H9 (cell line): Measurements from ENCODE around the gene DIP2C. TPM values are rescaled to one million over a fixed set of nuclear protein-coding genes. Genes with fewer than 3 reads are reported as not detected.

Experiments
- DNase-seq: peaks from one replicate; pipeline ENCODE4 v3.0.0-alpha.2; 2017
- H2AFZ ChIP-seq: one replicate; pipeline ENCODE4 v1.6.1; 2013; ENCODE audit warnings: mild to moderate bottlenecking, low read length, control low read depth, moderate library complexity
- H2AK5ac ChIP-seq: 2 replicates; pipeline ENCODE4 v1.6.1; 2013; ENCODE audit warnings: low read length, control low read depth, mixed read lengths; ENCODE audit not compliant: insufficient read length
- H2BK120ac ChIP-seq: one replicate; pipeline ENCODE4 v1.6.1; 2013; ENCODE audit warnings: low read depth, mild to moderate bottlenecking, low read length, control low read depth, inconsistent platforms; ENCODE audit not compliant: poor library complexity, severe bottlenecking
- H2BK12ac ChIP-seq: 2 replicates; pipeline ENCODE4 v1.6.1; 2013; ENCODE audit warnings: low read length, control low read depth, mixed read lengths, low read depth; ENCODE audit not compliant: insufficient read length
- H2BK15ac ChIP-seq: 2 replicates; pipeline ENCODE4 v1.6.1; 2013; ENCODE audit warnings: low read depth, low read length, control low read depth
- H2BK20ac ChIP-seq: one replicate; pipeline ENCODE4 v1.6.1; 2013; ENCODE audit warnings: low read depth, mild to moderate bottlenecking, low read length, control low read depth, inconsistent platforms; ENCODE audit not compliant: poor library complexity, severe bottlenecking
- H2BK5ac ChIP-seq: 2 replicates; pipeline ENCODE4 v1.6.1; 2013; ENCODE audit warnings: low read length, control low read depth, mixed read lengths; ENCODE audit not compliant: insufficient read length
- H3K14ac ChIP-seq: 2 replicates; pipeline ENCODE4 v1.6.1; 2013; ENCODE audit warnings: low read length, control low read depth; ENCODE audit not compliant: insufficient read depth
- H3K18ac ChIP-seq: 2 replicates; pipeline ENCODE4 v1.6.1; 2013; ENCODE audit warnings: low read depth, mild to moderate bottlenecking, mixed read lengths, low read length, control low read depth; ENCODE audit not compliant: insufficient read length
- H3K23ac ChIP-seq: 2 replicates; pipeline ENCODE4 v1.6.1; 2013; ENCODE audit warnings: low read length, control low read depth, mixed read lengths, low read depth; ENCODE audit not compliant: insufficient read length
- H3K23me2 ChIP-seq: 2 replicates; pipeline ENCODE4 v1.6.1; 2013; ENCODE audit warnings: low read depth, mild to moderate bottlenecking, mixed read lengths, low read length, control low read depth; ENCODE audit not compliant: insufficient read length, poor library complexity, severe bottlenecking
- H3K27ac ChIP-seq: 2 replicates; pipeline ENCODE4 v1.5.1; 2013; ENCODE audit warnings: low read length, control low read depth, mixed read lengths, low read depth; ENCODE audit not compliant: insufficient read length
- H3K27me3 ChIP-seq: 2 replicates; pipeline ENCODE4 v1.6.1; 2013; ENCODE audit warnings: low read length, control low read depth, inconsistent platforms; ENCODE audit not compliant: insufficient read depth
- H3K4ac ChIP-seq: 2 replicates; pipeline ENCODE4 v1.6.1; 2013; ENCODE audit warnings: low read depth, mild to moderate bottlenecking, control low read depth, inconsistent platforms, low read length, moderate library complexity
- H3K4me1 ChIP-seq: 2 replicates; pipeline ENCODE4 v1.6.1; 2013; ENCODE audit warnings: low read length, control low read depth, inconsistent platforms; ENCODE audit not compliant: insufficient read depth
- H3K4me2 ChIP-seq: 2 replicates; pipeline ENCODE4 v1.6.1; 2013; ENCODE audit warnings: low read length, control low read depth, mixed read lengths; ENCODE audit not compliant: insufficient read length, insufficient read depth
- H3K56ac ChIP-seq: 2 replicates; pipeline ENCODE4 v1.6.1; 2013; ENCODE audit warnings: low read depth, mild to moderate bottlenecking, mixed read lengths, low read length, control low read depth; ENCODE audit not compliant: insufficient read length
- H3K79me1 ChIP-seq: 2 replicates; pipeline ENCODE4 v1.6.1; 2013; ENCODE audit warnings: low read depth, mild to moderate bottlenecking, moderate library complexity, low read length, control low read depth, inconsistent platforms; ENCODE audit not compliant: insufficient read depth, poor library complexity, severe bottlenecking
- H3K79me2 ChIP-seq: 2 replicates; pipeline ENCODE4 v1.6.1; 2013; ENCODE audit warnings: low read length, control low read depth, inconsistent platforms; ENCODE audit not compliant: insufficient read depth
- H3K9ac ChIP-seq: 2 replicates; pipeline ENCODE4 v1.6.1; 2013; ENCODE audit warnings: low read length, control low read depth, mixed read lengths; ENCODE audit not compliant: insufficient read length; ENCODE audit errors: extremely low read depth
- H3K9me3 ChIP-seq: one replicate; pipeline ENCODE4 v1.6.1; 2013; ENCODE audit warnings: low read depth, low read length, inconsistent platforms; ENCODE audit not compliant: control insufficient read depth
- H3T11ph ChIP-seq: one replicate; pipeline ENCODE4 v1.6.1; 2013; ENCODE audit warnings: mild to moderate bottlenecking, low read length, control low read depth, inconsistent platforms
- H4K20me1 ChIP-seq: one replicate; pipeline ENCODE4 v1.6.1; 2013; ENCODE audit not compliant: control insufficient read depth, insufficient read length, insufficient read depth
- H4K5ac ChIP-seq: 2 replicates; pipeline ENCODE4 v1.6.1; 2013; ENCODE audit warnings: low read depth, mild to moderate bottlenecking, mixed read lengths, low read length, control low read depth; ENCODE audit not compliant: insufficient read length
- H4K8ac ChIP-seq: replicated peaks from 2 replicates; pipeline ENCODE4 v1.6.1; 2013; ENCODE audit warnings: low read length, control low read depth, mixed read lengths, low read depth; ENCODE audit not compliant: insufficient read length
- H4K91ac ChIP-seq: 2 replicates; pipeline ENCODE4 v1.6.1; 2013; ENCODE audit warnings: low read depth, mild to moderate bottlenecking, moderate library complexity, mixed read lengths, low read length, control low read depth; ENCODE audit not compliant: insufficient read length
- H3K27ac Mint-ChIP-seq, 3 experiments: 2 replicates in 2 of 3; 3 replicates in 1 of 3; pipeline ENCODE4 v1.8.0; 2020 to 2021; ENCODE audit warnings: mixed read lengths in 3 of 3, mild to moderate bottlenecking in 1 of 3, moderate library complexity in 1 of 3
- H3K27me3 Mint-ChIP-seq: 2 replicates; pipeline ENCODE4 v1.8.0; 2021; ENCODE audit warnings: low read depth, mild to moderate bottlenecking, moderate library complexity, mixed read lengths
- H3K36me3 Mint-ChIP-seq, 3 experiments: 2 replicates in 2 of 3; 3 replicates in 1 of 3; pipeline ENCODE4 v1.8.0; 2020 to 2021; ENCODE audit warnings: low read depth in 3 of 3, mixed read lengths in 3 of 3; ENCODE audit not compliant: insufficient read depth in 1 of 3
- H3K4me1 Mint-ChIP-seq, 2 experiments: 2 replicates each; pipeline ENCODE4 v1.8.0; 2020; ENCODE audit warnings: mixed read lengths in 2 of 2
- H3K4me3 Mint-ChIP-seq, 2 experiments: 2 replicates in 1 of 2; 3 replicates in 1 of 2; pipeline ENCODE4 v1.8.0; 2020 to 2021; ENCODE audit warnings: mild to moderate bottlenecking in 2 of 2, mixed read lengths in 2 of 2, moderate library complexity in 1 of 2
- H3K9me3 Mint-ChIP-seq, 2 experiments: 2 replicates in 1 of 2; 3 replicates in 1 of 2; pipeline ENCODE4 v1.8.0; 2020; ENCODE audit warnings: mild to moderate bottlenecking in 2 of 2, mixed read lengths in 2 of 2, moderate library complexity in 1 of 2
- CTCF ChIP-seq: fragments of 200-600 bp; sonication (generic); conservative IDR thresholded peaks from 3 replicates; pipeline ENCODE4 v1.8.0; 2021; ENCODE audit warnings: antibody characterized with exemption, mild to moderate bottlenecking
- WGBS: extraction: QIAGEN DNeasy Blood & Tissue Kit; methylation state at CpG from one replicate; pipeline ENCODE4 v1.1.7; 2013; ENCODE audit warnings: missing lambda C conversion rate, low lambda C conversion rate, mixed read lengths; ENCODE audit not compliant: insufficient read length; ENCODE audit errors: extremely low coverage; 5-methylcytosine and 5-hydroxymethylcytosine counted together
- total RNA-seq: library from RNA; stranded (reverse); gene quantifications from 2 replicates; pipeline ENCODE4 v1.2.1, GENCODE V29; 2021

Gene DIP2C
- total RNA-seq, 1 experiment from 2014 or later = 7.9 TPM

- DNase-seq = no peak
- no peak overlapping the region for H2BK20ac ChIP-seq
- no peak overlapping the region for H3K23ac ChIP-seq
- H4K20me1 ChIP-seq = no peaks in the 10 kb centered on the region
- peak overlapping the region; percentile 36; the same call in 1 of the 2 replicates for H3K14ac ChIP-seq
- no peak overlapping the region for H4K91ac ChIP-seq
- H3K9me3 ChIP-seq = no peaks in the 10 kb centered on the region
- H4K5ac ChIP-seq = no peak overlapping the region
- H3K18ac ChIP-seq = no peak overlapping the region
- Mint-ChIP-seq H3K9me3 (no peaks in the 10 kb centered on the region), H3K4me1 (peaks cover 13 to 19% of the 10 kb centered on the region in 2 experiments), H3K36me3 (no peaks in the 10 kb centered on the region), H3K4me3 (no peak overlapping the region), H3K27ac (no peak overlapping the region), H3K27me3 (no peaks in the 10 kb centered on the region)
- no peak overlapping the region for H3K4ac ChIP-seq
- H2AK5ac ChIP-seq = no peak overlapping the region
- TF ChIP-seq CTCF = no peak
- no peak overlapping the region for H3K4me2 ChIP-seq
- H3K27ac ChIP-seq = no peak overlapping the region
- H3K9ac ChIP-seq = no peak overlapping the region
- H3K23me2 ChIP-seq = no peaks in the 10 kb centered on the region
- no peak overlapping the region for H2BK120ac ChIP-seq
- H3K79me1 ChIP-seq = peaks cover 3% of the 10 kb centered on the region
- no peak overlapping the region for H2BK5ac ChIP-seq
- no peaks in the 10 kb centered on the region for H3K27me3 ChIP-seq
- H3K56ac ChIP-seq = no peak overlapping the region
- H4K8ac ChIP-seq = no peak overlapping the region
- WGBS = no CpG with 5 or more reads among the region's 14 CpGs
- no peak overlapping the region for H3T11ph ChIP-seq
- peaks cover 6% of the 10 kb centered on the region; the same call in 1 of the 2 replicates for H3K4me1 ChIP-seq
- no peak overlapping the region for H2AFZ ChIP-seq
- no peak overlapping the region for H2BK12ac ChIP-seq
- H2BK15ac ChIP-seq = no peak overlapping the region
- peaks cover 4% of the 10 kb centered on the region; the same call in 1 of the 2 replicates for H3K79me2 ChIP-seq
Measured at GRCh38 chr10:660970-661596, 28.4 kb downstream of the DIP2C start.
